Nephron progenitor cell (in vitro differentiated cells): ENCODE results near the gene ARF5.

Source experiments
- DNase-seq: peaks from one replicate; pipeline ENCODE4 v3.0.0; 2021
- H3K27ac Mint-ChIP-seq: 2 replicates; pipeline ENCODE4 v1.8.0; 2021; ENCODE audit warnings: mild to moderate bottlenecking, moderate library complexity, mixed read lengths
- H3K27me3 Mint-ChIP-seq: 2 replicates; pipeline ENCODE4 v1.8.0; 2021; ENCODE audit warnings: mild to moderate bottlenecking, low read depth, mixed read lengths; ENCODE audit not compliant: poor library complexity
- H3K36me3 Mint-ChIP-seq: 2 replicates; pipeline ENCODE4 v1.8.0; 2021; ENCODE audit warnings: low read depth, mixed read lengths
- H3K4me1 Mint-ChIP-seq: 2 replicates; pipeline ENCODE4 v1.8.0; 2021; ENCODE audit warnings: mixed read lengths
- H3K4me3 Mint-ChIP-seq: 2 replicates; pipeline ENCODE4 v1.8.0; 2021; ENCODE audit warnings: mild to moderate bottlenecking, moderate library complexity, mixed read lengths
- H3K9me3 Mint-ChIP-seq: 2 replicates; pipeline ENCODE4 v1.8.0; 2021; ENCODE audit warnings: mild to moderate bottlenecking, moderate library complexity, mixed read lengths
- CTCF ChIP-seq: fragments of 200-600 bp; sonication (generic); IDR thresholded peaks from 2 replicates; pipeline ENCODE4 v1.5.0; 2021; ENCODE audit warnings: antibody characterized with exemption

ARF5 gene

GRCh38 chr7:127585044-127585953, 2.9 kb upstream of the ARF5 start, which contains the start of gene GCC1:
GCC1 (minus strand) TSS chr7:127585596; CDS start chr7:127585182, 414 bp downstream.
- H3K4me1 Mint-ChIP-seq, result peaks cover 43% of the 10 kb centered on the region
- peak within 1 kb of the TSS; percentile 94 for H3K27ac Mint-ChIP-seq
- peaks cover 35% of the 10 kb centered on the region for H3K36me3 Mint-ChIP-seq
- peak within 1 kb of the TSS; percentile 94 for H3K4me3 Mint-ChIP-seq
- H3K9me3 Mint-ChIP-seq, result peaks cover 15% of the 10 kb centered on the region
- DNase-seq, result peak; percentile 98
- TF ChIP-seq CTCF, result no peak
- peaks cover 11% of the 10 kb centered on the region for H3K27me3 Mint-ChIP-seq

- peaks cover 11% of the 10 kb centered on the region for H3K27me3 Mint-ChIP-seq
- H3K27ac Mint-ChIP-seq, result no peak overlapping the region
- H3K4me3 Mint-ChIP-seq, result peak overlapping the region; percentile 94
- peaks cover 15% of the 10 kb centered on the region for H3K9me3 Mint-ChIP-seq
- TF ChIP-seq CTCF, result no peak
- DNase-seq, result no peak
- peaks cover 44% of the 10 kb centered on the region for H3K36me3 Mint-ChIP-seq
- H3K4me1 Mint-ChIP-seq, result peaks cover 43% of the 10 kb centered on the region
Measured at GRCh38 chr7:127586346-127586745, 1.9 kb upstream of the ARF5 start.

GRCh38 chr7:127587663-127588018, 570 bp upstream of the ARF5 start:
- TF ChIP-seq CTCF, result no peak
- no peak overlapping the region for H3K27ac Mint-ChIP-seq
- peak; percentile 10 for DNase-seq
- H3K4me3 Mint-ChIP-seq, result peak overlapping the region; percentile 94
- H3K4me1 Mint-ChIP-seq, result peaks cover 36% of the 10 kb centered on the region
- peaks cover 15% of the 10 kb centered on the region for H3K9me3 Mint-ChIP-seq
- peaks cover 40% of the 10 kb centered on the region for H3K36me3 Mint-ChIP-seq
- peaks cover 11% of the 10 kb centered on the region for H3K27me3 Mint-ChIP-seq

- Mint-ChIP-seq H3K4me3 (peak overlapping the region; percentile 96), H3K27ac (peak overlapping the region; percentile 91), H3K9me3 (peaks cover 15% of the 10 kb centered on the region), H3K27me3 (peaks cover 11% of the 10 kb centered on the region), H3K36me3 (peaks cover 29% of the 10 kb centered on the region), H3K4me1 (peaks cover 23% of the 10 kb centered on the region)
- TF ChIP-seq CTCF, result peak; percentile 28
- peak; percentile 66 for DNase-seq
Measured at GRCh38 chr7:127588697-127589482, 679 bp downstream of the ARF5 start.

DNA sequence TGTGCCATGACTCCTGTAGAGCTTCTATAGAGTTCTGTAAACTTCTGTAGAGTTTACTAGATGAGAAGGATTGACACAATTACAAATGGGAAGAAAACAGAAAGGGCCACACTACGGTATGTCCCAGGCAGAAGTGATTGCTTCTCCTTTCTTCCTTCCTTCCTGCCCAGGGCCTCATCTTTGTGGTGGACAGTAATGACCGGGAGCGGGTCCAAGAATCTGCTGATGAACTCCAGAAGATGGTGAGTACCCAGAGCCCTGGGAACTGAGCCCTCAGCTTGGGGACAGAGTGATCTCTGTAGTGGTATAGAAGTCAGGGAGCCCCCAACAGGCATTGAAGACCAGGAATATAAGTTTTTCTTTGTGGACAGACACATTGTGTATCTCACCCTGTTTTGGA, 1.7 kb downstream of the ARF5 start:
- no peak for DNase-seq
- Mint-ChIP-seq H3K9me3 (peaks cover 15% of the 10 kb centered on the region), H3K36me3 (peaks cover 29% of the 10 kb centered on the region), H3K4me3 (peak overlapping the region; percentile 96), H3K27me3 (peaks cover 14% of the 10 kb centered on the region), H3K4me1 (peaks cover 13% of the 10 kb centered on the region), H3K27ac (no peak overlapping the region)
- TF ChIP-seq CTCF, result no peak
